Prostate gland (tissue), 2 donors: ENCODE measurements around the gene COL4A1.

ENCODE experiments used
- POLR2AphosphoS5 ChIP-seq: sonication (generic); formaldehyde crosslinking; IDR thresholded peaks from one replicate; pipeline ENCODE4 v1.6.1; 2017; ENCODE audit warnings: antibody characterized with exemption
- TF ChIP-seq, protein P1 (sequence below), 4 experiments: fragments of 200-600 bp in 2 of 4; fragments of 450-650 bp in 2 of 4; sonication (generic) in 2 of 4; IDR thresholded peaks; 1 replicate in 3 of 4; 2 replicates in 1 of 4; pipeline ENCODE4 v1.5.1; 2016 to 2019; ENCODE audit warnings: antibody characterized with exemption in 4 of 4, mild to moderate bottlenecking in 2 of 4, moderate library complexity in 2 of 4

GRCh38 chr13:110244976-110245375 is 62.0 kb downstream of the COL4A1 start:
- TF ChIP-seq, protein P1, sequence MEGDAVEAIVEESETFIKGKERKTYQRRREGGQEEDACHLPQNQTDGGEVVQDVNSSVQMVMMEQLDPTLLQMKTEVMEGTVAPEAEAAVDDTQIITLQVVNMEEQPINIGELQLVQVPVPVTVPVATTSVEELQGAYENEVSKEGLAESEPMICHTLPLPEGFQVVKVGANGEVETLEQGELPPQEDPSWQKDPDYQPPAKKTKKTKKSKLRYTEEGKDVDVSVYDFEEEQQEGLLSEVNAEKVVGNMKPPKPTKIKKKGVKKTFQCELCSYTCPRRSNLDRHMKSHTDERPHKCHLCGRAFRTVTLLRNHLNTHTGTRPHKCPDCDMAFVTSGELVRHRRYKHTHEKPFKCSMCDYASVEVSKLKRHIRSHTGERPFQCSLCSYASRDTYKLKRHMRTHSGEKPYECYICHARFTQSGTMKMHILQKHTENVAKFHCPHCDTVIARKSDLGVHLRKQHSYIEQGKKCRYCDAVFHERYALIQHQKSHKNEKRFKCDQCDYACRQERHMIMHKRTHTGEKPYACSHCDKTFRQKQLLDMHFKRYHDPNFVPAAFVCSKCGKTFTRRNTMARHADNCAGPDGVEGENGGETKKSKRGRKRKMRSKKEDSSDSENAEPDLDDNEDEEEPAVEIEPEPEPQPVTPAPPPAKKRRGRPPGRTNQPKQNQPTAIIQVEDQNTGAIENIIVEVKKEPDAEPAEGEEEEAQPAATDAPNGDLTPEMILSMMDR (IDR thresholded peaks at IDR 0.05): no peak
- TF ChIP-seq POLR2AphosphoS5: no peak
